Mesenchymal stem cell (in vitro differentiated cells and primary cell): ENCODE data around the gene SPATA31E1. TPM values are rescaled to one million over a fixed set of nuclear protein-coding genes. Genes with fewer than 3 reads are reported as not detected.

Experiments used
- DNase-seq: peaks from one replicate; pipeline ENCODE4 v3.0.0-alpha.2; 2013
- H2AFZ ChIP-seq: one replicate; pipeline ENCODE4 v1.6.1; 2013; ENCODE audit warnings: low read depth, mild to moderate bottlenecking, control low read depth, inconsistent platforms, low read length, moderate library complexity
- H2AK5ac ChIP-seq: 2 replicates; pipeline ENCODE4 v1.6.1; 2013; ENCODE audit warnings: low read length, moderate library complexity, mild to moderate bottlenecking, inconsistent platforms; ENCODE audit not compliant: severe bottlenecking
- H2BK120ac ChIP-seq: one replicate; pipeline ENCODE4 v1.6.1; 2013; ENCODE audit warnings: low read depth, mild to moderate bottlenecking, inconsistent platforms, low read length, moderate library complexity
- H2BK12ac ChIP-seq, 2 experiments: one replicate each; pipeline ENCODE4 v1.6.1; 2013; ENCODE audit warnings: inconsistent platforms in 2 of 2, low read length in 2 of 2, mild to moderate bottlenecking in 2 of 2, moderate library complexity in 2 of 2, control low read depth in 1 of 2
- H2BK15ac ChIP-seq: one replicate; pipeline ENCODE4 v1.6.1; 2013; ENCODE audit warnings: mild to moderate bottlenecking, low read depth, inconsistent platforms; ENCODE audit not compliant: poor library complexity, severe bottlenecking
- H2BK5ac ChIP-seq: 2 replicates; pipeline ENCODE4 v1.6.1; 2013; ENCODE audit warnings: low read depth, mild to moderate bottlenecking, low read length, control low read depth, inconsistent platforms; ENCODE audit not compliant: poor library complexity, severe bottlenecking
- H3K14ac ChIP-seq, 2 experiments: one replicate each; pipeline ENCODE4 v1.6.1; 2013; ENCODE audit warnings: inconsistent platforms in 2 of 2, low read length in 2 of 2, control low read depth in 1 of 2, mild to moderate bottlenecking in 1 of 2, moderate library complexity in 1 of 2
- H3K18ac ChIP-seq, 2 experiments: one replicate each; pipeline ENCODE4 v1.6.1; 2013; ENCODE audit warnings: inconsistent platforms in 2 of 2, low read length in 2 of 2, control low read depth in 1 of 2, low read depth in 1 of 2, mild to moderate bottlenecking in 1 of 2
- H3K23ac ChIP-seq, 2 experiments: one replicate each; pipeline ENCODE4 v1.6.1; 2013; ENCODE audit warnings: inconsistent platforms in 2 of 2, low read length in 2 of 2, mild to moderate bottlenecking in 2 of 2, moderate library complexity in 2 of 2, control low read depth in 1 of 2
- H3K27ac ChIP-seq: 2 replicates; pipeline ENCODE4 v1.5.1; 2013; ENCODE audit warnings: mild to moderate bottlenecking, moderate library complexity, low read length, control low read depth, inconsistent platforms; ENCODE audit not compliant: poor library complexity, severe bottlenecking
- H3K27me3 ChIP-seq, 2 experiments: 2 replicates each; pipeline versions ENCODE4 v1.6.1 to v1.7.0; 2013; ENCODE audit warnings: low read length in 2 of 2, mild to moderate bottlenecking in 2 of 2, moderate library complexity in 2 of 2, control low read depth in 1 of 2, inconsistent platforms in 1 of 2; ENCODE audit not compliant: control insufficient read depth in 1 of 2, insufficient read depth in 1 of 2
- H3K36me3 ChIP-seq, 2 experiments: 2 replicates each; pipeline versions ENCODE4 v1.6.1 to v1.7.0; 2013; ENCODE audit warnings: low read length in 2 of 2, control low read depth in 1 of 2, inconsistent platforms in 1 of 2, low read depth in 1 of 2, mild to moderate bottlenecking in 1 of 2; ENCODE audit not compliant: insufficient read depth in 2 of 2, control insufficient read depth in 1 of 2
- H3K4ac ChIP-seq, 2 experiments: one replicate each; pipeline ENCODE4 v1.6.1; 2013; ENCODE audit warnings: inconsistent platforms in 2 of 2, low read length in 2 of 2, mild to moderate bottlenecking in 2 of 2, moderate library complexity in 2 of 2, control low read depth in 1 of 2, low read depth in 1 of 2
- H3K4me1 ChIP-seq: 2 replicates; pipeline ENCODE4 v1.6.1; 2013; ENCODE audit warnings: low read depth, low read length, control low read depth; ENCODE audit not compliant: control insufficient read depth, insufficient read depth
- H3K4me2 ChIP-seq: 2 replicates; pipeline ENCODE4 v1.6.1; 2013; ENCODE audit warnings: low read length, mild to moderate bottlenecking, inconsistent platforms; ENCODE audit not compliant: poor library complexity, severe bottlenecking
- H3K4me3 ChIP-seq, 2 experiments: 2 replicates each; pipeline versions ENCODE4 v1.5.1 to v1.7.0; 2013; ENCODE audit warnings: low read length in 2 of 2, mild to moderate bottlenecking in 2 of 2, control low read depth in 1 of 2, low read depth in 1 of 2; ENCODE audit not compliant: insufficient read depth in 1 of 2
- H3K79me1 ChIP-seq: replicated peaks from 2 replicates; pipeline ENCODE4 v1.6.1; 2013; ENCODE audit warnings: mild to moderate bottlenecking, control low read depth, low read length, inconsistent platforms; ENCODE audit not compliant: poor library complexity, severe bottlenecking
- H3K9ac ChIP-seq: 2 replicates; pipeline ENCODE4 v1.7.0; 2013; ENCODE audit warnings: mild to moderate bottlenecking, low read length, moderate library complexity
- H3K9me3 ChIP-seq: 2 replicates; pipeline ENCODE4 v1.7.0; 2013; ENCODE audit warnings: mild to moderate bottlenecking, low read length; ENCODE audit not compliant: control insufficient read depth
- H4K8ac ChIP-seq: one replicate; pipeline ENCODE4 v1.6.1; 2013; ENCODE audit warnings: inconsistent platforms, mild to moderate bottlenecking, low read length, moderate library complexity
- H4K91ac ChIP-seq: one replicate; pipeline ENCODE4 v1.6.1; 2013; ENCODE audit warnings: mild to moderate bottlenecking, low read length, inconsistent platforms
- WGBS: methylation state at CpG from one replicate; pipeline ENCODE4 v1.1.7; 2013; ENCODE audit warnings: mixed read lengths; 5-methylcytosine and 5-hydroxymethylcytosine counted together
- polyA plus RNA-seq, 2 experiments: library from polyadenylated mRNA; stranded (reverse); fragments of 200-250 nt; gene quantifications; one replicate each; pipeline ENCODE4 v1.2.3, GENCODE V29; 2013

SPATA31E1 gene
- not detected for polyA plus RNA-seq (2013, experiment 1 of 2)
- not detected for polyA plus RNA-seq (2013, experiment 2 of 2)

GRCh38 chr9:87882627-87883026, at the start of gene SPATA31E1:
Gene SPATA31E1, plus strand, starts transcription at chr9:87882877. Its CDS starts 15 bp downstream, at chr9:87882892.
- 62% methylated on average over 3 of the region's 5 CpGs for WGBS
- Histone ChIP-seq H3K27me3 (peaks cover 0 to 4% of the 10 kb centered on the region in 2 experiments), H3K79me1 (no peaks in the 10 kb centered on the region), H3K23ac (no peak within 1 kb of the TSS), H2AK5ac (no peak within 1 kb of the TSS), H3K36me3 (no peaks in the 10 kb centered on the region), H3K18ac (peak within 1 kb of the TSS in 1 of 2 experiments; percentile 6), H2BK5ac (no peak within 1 kb of the TSS), H4K91ac (no peak within 1 kb of the TSS), H2AFZ (no peak within 1 kb of the TSS), H3K9ac (no peak within 1 kb of the TSS), H3K4me1 (no peaks in the 10 kb centered on the region), H2BK12ac (no peak within 1 kb of the TSS), H3K4ac (no peak within 1 kb of the TSS), H3K14ac (no peak within 1 kb of the TSS), H2BK15ac (no peak within 1 kb of the TSS), H3K27ac (no peak within 1 kb of the TSS), H3K4me3 (no peak within 1 kb of the TSS), H4K8ac (no peak within 1 kb of the TSS), H3K9me3 (peaks cover 8% of the 10 kb centered on the region), H2BK120ac (no peak within 1 kb of the TSS), H3K4me2 (no peak within 1 kb of the TSS)
- no peak for DNase-seq

GRCh38 chr9:87834357-87834756, 48.3 kb upstream of the SPATA31E1 start:
- Histone ChIP-seq H2BK5ac (no peak overlapping the region), H3K4me3 (no peak overlapping the region), H2BK15ac (no peak overlapping the region), H2AFZ (no peak overlapping the region), H3K27ac (no peak overlapping the region), H3K79me1 (no peaks in the 10 kb centered on the region), H4K91ac (no peak overlapping the region), H3K14ac (no peak overlapping the region), H3K4me1 (no peaks in the 10 kb centered on the region), H3K9ac (no peak overlapping the region), H2BK12ac (no peak overlapping the region), H3K27me3 (peaks cover 0 to 5% of the 10 kb centered on the region in 2 experiments), H4K8ac (no peak overlapping the region), H3K4me2 (no peak overlapping the region), H3K18ac (no peak overlapping the region), H3K4ac (no peak overlapping the region), H2BK120ac (no peak overlapping the region), H3K36me3 (no peaks in the 10 kb centered on the region), H3K9me3 (no peaks in the 10 kb centered on the region), H3K23ac (no peak overlapping the region), H2AK5ac (no peak overlapping the region)
- WGBS = 59% methylated on average over 14 of the region's 14 CpGs
- DNase-seq = no peak

GRCh38 chr9:87836536-87836935, 46.1 kb upstream of the SPATA31E1 start:
- Histone ChIP-seq H3K18ac (no peak overlapping the region), H2BK5ac (no peak overlapping the region), H2BK15ac (no peak overlapping the region), H3K36me3 (no peaks in the 10 kb centered on the region), H3K4me3 (no peak overlapping the region), H3K4ac (no peak overlapping the region), H3K4me1 (no peaks in the 10 kb centered on the region), H2AK5ac (no peak overlapping the region), H4K91ac (no peak overlapping the region), H3K14ac (no peak overlapping the region), H3K79me1 (no peaks in the 10 kb centered on the region), H2AFZ (no peak overlapping the region), H2BK120ac (no peak overlapping the region), H3K27ac (no peak overlapping the region), H4K8ac (no peak overlapping the region), H2BK12ac (no peak overlapping the region), H3K9me3 (no peaks in the 10 kb centered on the region), H3K27me3 (peaks cover 0 to 5% of the 10 kb centered on the region in 2 experiments), H3K9ac (no peak overlapping the region), H3K23ac (no peak overlapping the region), H3K4me2 (no peak overlapping the region)
- WGBS = 89% methylated on average over 5 of the region's 5 CpGs
- no peak for DNase-seq

GRCh38 chr9:87836951-87837705, 45.5 kb upstream of the SPATA31E1 start:
- Histone ChIP-seq H3K4ac (no peak overlapping the region), H2BK5ac (no peak overlapping the region), H2AK5ac (no peak overlapping the region), H3K18ac (no peak overlapping the region), H2BK120ac (no peak overlapping the region), H3K27ac (no peak overlapping the region), H3K79me1 (no peaks in the 10 kb centered on the region), H3K27me3 (peaks cover 0 to 5% of the 10 kb centered on the region in 2 experiments), H3K4me3 (no peak overlapping the region), H4K91ac (no peak overlapping the region), H3K36me3 (no peaks in the 10 kb centered on the region), H3K23ac (no peak overlapping the region), H3K9ac (peak overlapping the region; percentile 1), H3K14ac (no peak overlapping the region), H3K4me1 (no peaks in the 10 kb centered on the region), H2BK15ac (no peak overlapping the region), H4K8ac (no peak overlapping the region), H3K9me3 (no peaks in the 10 kb centered on the region), H3K4me2 (no peak overlapping the region), H2AFZ (no peak overlapping the region), H2BK12ac (no peak overlapping the region)
- 95% methylated on average over 7 of the region's 7 CpGs for WGBS
- no peak for DNase-seq
